GM12878 (cell line): ENCODE data around the gene RASD1. TPM values are rescaled to one million over a fixed set of nuclear protein-coding genes. Genes with fewer than 3 reads are reported as not detected.

Source experiments
- ATAC-seq: fragments of 200-7000 bp; cut with Tn5 transposase; 3 replicates; pipeline ENCODE4 v1.9.1; 2020; ENCODE audit warnings: mild to moderate bottlenecking, moderate library complexity
- BruUV-seq: library from RNA; stranded (reverse); fragments of 400-500 nt; replicated peaks from 2 replicates; lab custom pipeline; 2021; lab: Mats Ljungman, UMichigan
- CTCF ChIA-PET: fragments of 300-600 bp; sonication (Branson Sonifier 250); formaldehyde crosslinking; extraction: SDS; loops from one replicate; lab custom pipeline; 2021; ENCODE audit warnings: inconsistent platforms; lab: Yijun Ruan, JAX
- POLR2A ChIA-PET: fragments of 350-600 bp; formaldehyde crosslinking; extraction: SDS; loops from one replicate; lab custom pipeline; 2021; ENCODE audit warnings: inconsistent platforms; lab: Charles Lee
- RAD21 ChIA-PET: fragments of 300-600 bp; sonication (Branson Sonifier 250); formaldehyde crosslinking; loops from one replicate; lab custom pipeline; 2023; ENCODE audit warnings: antibody characterized with exemption; ENCODE audit not compliant: unreplicated experiment; lab: Charles Lee
- SMC1A ChIA-PET: fragments of 300-600 bp; sonication (Branson Sonifier 250); formaldehyde crosslinking; loops from one replicate; lab custom pipeline; 2023; ENCODE audit not compliant: unreplicated experiment, uncharacterized antibody; lab: Charles Lee
- DNase-seq: peaks from one replicate; pipeline ENCODE4 v3.0.0-alpha.2; 2011; ENCODE audit warnings: low read depth, low spot score
- FAIRE-seq: peaks from 3 replicates; lab custom pipeline; 2011; peaks lifted over from hg19 to GRCh38; lab: Jason Lieb, UNC
- H2AFZ ChIP-seq: 2 replicates; pipeline ENCODE4 v1.6.0; 2011; ENCODE audit warnings: low read depth, low read length, control low read depth; ENCODE audit not compliant: control insufficient read depth
- H3K27ac ChIP-seq: 2 replicates; pipeline ENCODE4 v1.5.1; 2011; ENCODE audit warnings: control low read depth; ENCODE audit not compliant: control insufficient read depth, insufficient read depth
- H3K27me3 ChIP-seq, 2 experiments: replicated peaks in 1 of 2; 2 replicates each; pipeline versions ENCODE4 v1.6.0 to v1.6.1; 2011; ENCODE audit warnings: low read length in 1 of 2; ENCODE audit not compliant: control insufficient read depth in 2 of 2, insufficient read depth in 2 of 2
- H3K36me3 ChIP-seq, 2 experiments: 2 replicates each; pipeline ENCODE4 v1.5.1; 2011; ENCODE audit warnings: low read length in 1 of 2; ENCODE audit not compliant: control insufficient read depth in 2 of 2, insufficient read depth in 2 of 2
- H3K4me1 ChIP-seq: 2 replicates; pipeline ENCODE4 v1.6.1; 2011; ENCODE audit warnings: mild to moderate bottlenecking, low read length, moderate library complexity, mixed read lengths; ENCODE audit not compliant: control insufficient read depth, insufficient read depth
- H3K4me2 ChIP-seq: 2 replicates; pipeline ENCODE4 v1.6.0; 2011; ENCODE audit warnings: control low read depth; ENCODE audit not compliant: control insufficient read depth, insufficient read depth
- H3K4me3 ChIP-seq: fragments of 200-600 bp; sonication (generic); 2 replicates; pipeline ENCODE4 v1.5.1; 2016
- H3K79me2 ChIP-seq: 2 replicates; pipeline ENCODE4 v1.6.0; 2011; ENCODE audit warnings: low read length; ENCODE audit not compliant: control insufficient read depth, insufficient read depth
- H3K9ac ChIP-seq: 2 replicates; pipeline ENCODE4 v1.8.0; 2011; ENCODE audit warnings: low read length, control low read depth, mixed read lengths; ENCODE audit not compliant: control insufficient read depth, insufficient read depth
- H3K9me3 ChIP-seq: replicated peaks from 3 replicates; pipeline ENCODE4 v1.5.1; 2011; ENCODE audit warnings: mild to moderate bottlenecking, low read length; ENCODE audit not compliant: control insufficient read depth, insufficient read depth
- H4K20me1 ChIP-seq: 2 replicates; pipeline ENCODE4 v1.6.0; 2011; ENCODE audit not compliant: control insufficient read depth, insufficient read depth
- IKZF1 ChIP-seq: fragments of 450-650 bp; conservative IDR thresholded peaks from 2 replicates; pipeline ENCODE4 v1.6.1; 2017; ENCODE audit warnings: antibody characterized with exemption, mild to moderate bottlenecking
- KAT2A ChIP-seq: conservative IDR thresholded peaks from 2 replicates; pipeline ENCODE4 v1.6.1; 2011; ENCODE audit warnings: low read depth, low read length; ENCODE audit not compliant: control insufficient read depth
- RELA ChIP-seq: fragments of 450-650 bp; IDR thresholded peaks from 2 replicates; pipeline ENCODE4 v1.8.0; 2014; ENCODE audit warnings: borderline replicate concordance; ENCODE audit not compliant: partially characterized antibody
- RFX5 ChIP-seq: IDR thresholded peaks from 2 replicates; pipeline ENCODE4 v1.6.1; 2011; ENCODE audit warnings: low read depth, low read length, improper control_type of control experiment
- SMAD1 ChIP-seq: fragments of 450-650 bp; IDR thresholded peaks from 2 replicates; pipeline ENCODE4 v1.6.1; 2018; ENCODE audit warnings: mild to moderate bottlenecking, low read depth; ENCODE audit not compliant: partially characterized antibody
- SMC3 ChIP-seq: IDR thresholded peaks from 2 replicates; pipeline ENCODE4 v1.6.1; 2011; ENCODE audit warnings: low read length, improper control_type of control experiment, borderline replicate concordance
- TCF12 ChIP-seq: IDR thresholded peaks from 2 replicates; pipeline ENCODE4 v1.6.1; 2011; ENCODE audit warnings: low read depth, mild to moderate bottlenecking, low read length
- WGBS: methylation state at CpG from one replicate; pipeline ENCODE4 v1.1.6; 2016; ENCODE audit warnings: low lambda C conversion rate; ENCODE audit not compliant: insufficient replicate concordance, insufficient coverage; ENCODE audit errors: missing lambda C conversion rate; 5-methylcytosine and 5-hydroxymethylcytosine counted together
- in situ Hi-C: fragments of 300-500 bp; cut with MboI; formaldehyde crosslinking; loops from 9 replicates; pipeline ENCODE4 v1.14.3; 2018; ENCODE audit warnings: mixed read lengths
- intact Hi-C: fragments of 100-400 bp; cut with micrococcal nuclease; formaldehyde crosslinking; loops from one replicate; pipeline ENCODE4 v1.14.2; 2022; ENCODE audit not compliant: unreplicated experiment
- polyA plus RNA-seq, 11 experiments: library from polyadenylated mRNA; depleted of rRNA in 4 of 11; unstranded in 6 of 11; stranded (reverse) in 5 of 11; fragments of >200 nt; fragmentation: Nextera tagmentation in 4 of 11; fragmentation: Illumina TruSeq in 1 of 11; extraction: Ambion mirVana in 4 of 11; extraction: Trizol in 1 of 11; gene quantifications; 1 replicate in 1 of 11; 2 replicates in 10 of 11; pipeline versions ENCODE4 v1.2.1 to v1.2.3, GENCODE V29; 2011 to 2016; ENCODE audit warnings: inconsistent platforms in 2 of 11, missing spikeins in 2 of 11, low read depth in 1 of 11
- total RNA-seq, 4 experiments: library from RNA; depleted of rRNA in 3 of 4; stranded (reverse); fragments of >200 nt in 3 of 4; fragmentation: Illumina TruSeq in 1 of 4; extraction: Trizol in 1 of 4; gene quantifications; 2 replicates each; pipeline versions ENCODE4 v1.2.1 to v1.2.3, GENCODE V29; 2013 to 2021
- TF ChIP-seq, protein P1 (sequence below): IDR thresholded peaks from 2 replicates; pipeline ENCODE4 v1.6.1; 2012; ENCODE audit warnings: low read depth, low read length, improper control_type of control experiment
- TF ChIP-seq, protein P2 (sequence below): fragments of 150-350 bp; IDR thresholded peaks from 2 replicates; pipeline ENCODE4 v1.6.1; 2016; ENCODE audit warnings: low read depth, low read length
- TF ChIP-seq, protein P3 (sequence below): fragments of 450-650 bp; IDR thresholded peaks from 2 replicates; pipeline ENCODE4 v1.6.1; 2016; ENCODE audit warnings: mild to moderate bottlenecking
- TF ChIP-seq, protein P4 (sequence below): IDR thresholded peaks from 2 replicates; pipeline ENCODE4 v1.6.1; 2012; ENCODE audit warnings: mild to moderate bottlenecking, low read depth, low read length

Gene RASD1
- total and polyA plus RNA-seq, 10 of the 15 experiments (the other 5 are each of a cell fraction or from before 2014, with no cell fraction given), result 0.14 to 0.33 TPM; not detected in 8

DNA sequence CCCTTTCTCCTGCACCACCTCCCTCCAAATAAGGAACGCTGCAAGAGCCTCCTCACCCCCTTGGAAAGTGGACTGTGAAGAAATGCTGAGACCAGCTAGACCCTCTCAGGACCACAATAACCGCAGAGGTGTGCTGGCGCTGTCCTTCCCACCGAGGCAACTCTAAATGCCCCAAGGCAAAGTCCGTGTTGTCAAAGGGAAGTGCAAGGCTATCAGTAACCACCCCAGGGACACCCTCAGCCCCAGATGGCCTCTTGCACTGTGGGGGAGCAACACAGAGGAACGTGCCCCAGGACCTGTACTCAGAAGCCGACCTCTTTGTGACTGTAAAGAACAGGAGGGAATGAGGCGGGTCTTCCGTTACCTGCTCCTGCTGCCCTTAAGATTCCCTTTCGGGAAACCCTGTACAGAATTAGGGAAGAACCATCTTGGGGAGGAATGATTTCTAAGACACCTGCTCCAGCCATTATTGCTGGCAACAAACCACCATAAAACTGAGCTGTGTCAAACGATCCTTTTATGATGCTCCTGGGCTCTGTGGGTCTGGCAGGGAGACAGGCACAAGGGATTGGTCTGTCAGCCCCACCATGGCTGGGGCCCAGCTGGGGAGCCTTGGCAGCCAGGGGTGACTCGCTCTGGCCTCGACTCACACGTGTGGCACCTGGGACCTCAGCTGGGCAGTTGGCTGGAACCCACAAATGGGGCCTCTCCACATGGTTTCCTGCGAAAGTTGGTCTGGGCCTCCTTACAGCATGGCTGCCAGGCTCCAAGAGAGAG is 34.0 kb downstream of the RASD1 start:
- TF ChIP-seq TCF12 (no peak), RELA (no peak), KAT2A (no peak), IKZF1 (no peak), RFX5 (no peak), SMC3 (no peak), SMAD1 (no peak)
- TF ChIP-seq, protein P1, sequence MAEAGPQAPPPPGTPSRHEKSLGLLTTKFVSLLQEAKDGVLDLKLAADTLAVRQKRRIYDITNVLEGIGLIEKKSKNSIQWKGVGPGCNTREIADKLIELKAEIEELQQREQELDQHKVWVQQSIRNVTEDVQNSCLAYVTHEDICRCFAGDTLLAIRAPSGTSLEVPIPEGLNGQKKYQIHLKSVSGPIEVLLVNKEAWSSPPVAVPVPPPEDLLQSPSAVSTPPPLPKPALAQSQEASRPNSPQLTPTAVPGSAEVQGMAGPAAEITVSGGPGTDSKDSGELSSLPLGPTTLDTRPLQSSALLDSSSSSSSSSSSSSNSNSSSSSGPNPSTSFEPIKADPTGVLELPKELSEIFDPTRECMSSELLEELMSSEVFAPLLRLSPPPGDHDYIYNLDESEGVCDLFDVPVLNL, result no peak
- TF ChIP-seq, protein P2, sequence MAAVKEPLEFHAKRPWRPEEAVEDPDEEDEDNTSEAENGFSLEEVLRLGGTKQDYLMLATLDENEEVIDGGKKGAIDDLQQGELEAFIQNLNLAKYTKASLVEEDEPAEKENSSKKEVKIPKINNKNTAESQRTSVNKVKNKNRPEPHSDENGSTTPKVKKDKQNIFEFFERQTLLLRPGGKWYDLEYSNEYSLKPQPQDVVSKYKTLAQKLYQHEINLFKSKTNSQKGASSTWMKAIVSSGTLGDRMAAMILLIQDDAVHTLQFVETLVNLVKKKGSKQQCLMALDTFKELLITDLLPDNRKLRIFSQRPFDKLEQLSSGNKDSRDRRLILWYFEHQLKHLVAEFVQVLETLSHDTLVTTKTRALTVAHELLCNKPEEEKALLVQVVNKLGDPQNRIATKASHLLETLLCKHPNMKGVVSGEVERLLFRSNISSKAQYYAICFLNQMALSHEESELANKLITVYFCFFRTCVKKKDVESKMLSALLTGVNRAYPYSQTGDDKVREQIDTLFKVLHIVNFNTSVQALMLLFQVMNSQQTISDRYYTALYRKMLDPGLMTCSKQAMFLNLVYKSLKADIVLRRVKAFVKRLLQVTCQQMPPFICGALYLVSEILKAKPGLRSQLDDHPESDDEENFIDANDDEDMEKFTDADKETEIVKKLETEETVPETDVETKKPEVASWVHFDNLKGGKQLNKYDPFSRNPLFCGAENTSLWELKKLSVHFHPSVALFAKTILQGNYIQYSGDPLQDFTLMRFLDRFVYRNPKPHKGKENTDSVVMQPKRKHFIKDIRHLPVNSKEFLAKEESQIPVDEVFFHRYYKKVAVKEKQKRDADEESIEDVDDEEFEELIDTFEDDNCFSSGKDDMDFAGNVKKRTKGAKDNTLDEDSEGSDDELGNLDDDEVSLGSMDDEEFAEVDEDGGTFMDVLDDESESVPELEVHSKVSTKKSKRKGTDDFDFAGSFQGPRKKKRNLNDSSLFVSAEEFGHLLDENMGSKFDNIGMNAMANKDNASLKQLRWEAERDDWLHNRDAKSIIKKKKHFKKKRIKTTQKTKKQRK, result no peak
- TF ChIP-seq, protein P3, sequence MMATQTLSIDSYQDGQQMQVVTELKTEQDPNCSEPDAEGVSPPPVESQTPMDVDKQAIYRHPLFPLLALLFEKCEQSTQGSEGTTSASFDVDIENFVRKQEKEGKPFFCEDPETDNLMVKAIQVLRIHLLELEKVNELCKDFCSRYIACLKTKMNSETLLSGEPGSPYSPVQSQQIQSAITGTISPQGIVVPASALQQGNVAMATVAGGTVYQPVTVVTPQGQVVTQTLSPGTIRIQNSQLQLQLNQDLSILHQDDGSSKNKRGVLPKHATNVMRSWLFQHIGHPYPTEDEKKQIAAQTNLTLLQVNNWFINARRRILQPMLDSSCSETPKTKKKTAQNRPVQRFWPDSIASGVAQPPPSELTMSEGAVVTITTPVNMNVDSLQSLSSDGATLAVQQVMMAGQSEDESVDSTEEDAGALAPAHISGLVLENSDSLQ, result no peak
- TF ChIP-seq, protein P4, sequence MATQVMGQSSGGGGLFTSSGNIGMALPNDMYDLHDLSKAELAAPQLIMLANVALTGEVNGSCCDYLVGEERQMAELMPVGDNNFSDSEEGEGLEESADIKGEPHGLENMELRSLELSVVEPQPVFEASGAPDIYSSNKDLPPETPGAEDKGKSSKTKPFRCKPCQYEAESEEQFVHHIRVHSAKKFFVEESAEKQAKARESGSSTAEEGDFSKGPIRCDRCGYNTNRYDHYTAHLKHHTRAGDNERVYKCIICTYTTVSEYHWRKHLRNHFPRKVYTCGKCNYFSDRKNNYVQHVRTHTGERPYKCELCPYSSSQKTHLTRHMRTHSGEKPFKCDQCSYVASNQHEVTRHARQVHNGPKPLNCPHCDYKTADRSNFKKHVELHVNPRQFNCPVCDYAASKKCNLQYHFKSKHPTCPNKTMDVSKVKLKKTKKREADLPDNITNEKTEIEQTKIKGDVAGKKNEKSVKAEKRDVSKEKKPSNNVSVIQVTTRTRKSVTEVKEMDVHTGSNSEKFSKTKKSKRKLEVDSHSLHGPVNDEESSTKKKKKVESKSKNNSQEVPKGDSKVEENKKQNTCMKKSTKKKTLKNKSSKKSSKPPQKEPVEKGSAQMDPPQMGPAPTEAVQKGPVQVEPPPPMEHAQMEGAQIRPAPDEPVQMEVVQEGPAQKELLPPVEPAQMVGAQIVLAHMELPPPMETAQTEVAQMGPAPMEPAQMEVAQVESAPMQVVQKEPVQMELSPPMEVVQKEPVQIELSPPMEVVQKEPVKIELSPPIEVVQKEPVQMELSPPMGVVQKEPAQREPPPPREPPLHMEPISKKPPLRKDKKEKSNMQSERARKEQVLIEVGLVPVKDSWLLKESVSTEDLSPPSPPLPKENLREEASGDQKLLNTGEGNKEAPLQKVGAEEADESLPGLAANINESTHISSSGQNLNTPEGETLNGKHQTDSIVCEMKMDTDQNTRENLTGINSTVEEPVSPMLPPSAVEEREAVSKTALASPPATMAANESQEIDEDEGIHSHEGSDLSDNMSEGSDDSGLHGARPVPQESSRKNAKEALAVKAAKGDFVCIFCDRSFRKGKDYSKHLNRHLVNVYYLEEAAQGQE, result no peak
- TF ChIP-seq, all 136 proteins: peak for 0
- no peak overlapping the region for H3K27ac ChIP-seq
- H3K9ac ChIP-seq, result no peak overlapping the region
- H3K4me2 ChIP-seq, result no peak overlapping the region
- ChIA-PET CTCF (interaction anchor here (0.6 kb wide), 1 partner anchor 547 kb away, joined by 4 read pairs; no protein-coding TSS in a partner anchor), RAD21 (no interaction called here), POLR2A (no interaction called here), SMC1A (no interaction called here)
- H3K27me3 ChIP-seq, result no peaks in the 10 kb centered on the region; a peak in 1 of 4 replicates
- no peaks in the 10 kb centered on the region for H4K20me1 ChIP-seq
- ATAC-seq (no peak), FAIRE-seq (no peak), DNase-seq (no peak)
- H3K4me3 ChIP-seq, result no peak overlapping the region
- no TSS peak for BruUV-seq
- in situ Hi-C loops (no loop called here), intact Hi-C loops (no loop called here)
- no peaks in the 10 kb centered on the region for H3K9me3 ChIP-seq
- H2AFZ ChIP-seq, result no peak overlapping the region
- H3K4me1 ChIP-seq, result no peaks in the 10 kb centered on the region
- H3K79me2 ChIP-seq, result no peaks in the 10 kb centered on the region
- WGBS, result 32% methylated on average over 14 of the region's 15 CpGs
- H3K36me3 ChIP-seq, result no peaks in the 10 kb centered on the region
